ENCODE measurements around the gene CARD14.
A peak's percentile ranks its signal among the peaks of the same experiment; 100 is the strongest.
"Not testable (repeated sequence)": the region's sequence is repeated elsewhere in the genome, so short reads cannot be mapped to it uniquely, and the experiment has no call there.

Gene CARD14

DNA sequence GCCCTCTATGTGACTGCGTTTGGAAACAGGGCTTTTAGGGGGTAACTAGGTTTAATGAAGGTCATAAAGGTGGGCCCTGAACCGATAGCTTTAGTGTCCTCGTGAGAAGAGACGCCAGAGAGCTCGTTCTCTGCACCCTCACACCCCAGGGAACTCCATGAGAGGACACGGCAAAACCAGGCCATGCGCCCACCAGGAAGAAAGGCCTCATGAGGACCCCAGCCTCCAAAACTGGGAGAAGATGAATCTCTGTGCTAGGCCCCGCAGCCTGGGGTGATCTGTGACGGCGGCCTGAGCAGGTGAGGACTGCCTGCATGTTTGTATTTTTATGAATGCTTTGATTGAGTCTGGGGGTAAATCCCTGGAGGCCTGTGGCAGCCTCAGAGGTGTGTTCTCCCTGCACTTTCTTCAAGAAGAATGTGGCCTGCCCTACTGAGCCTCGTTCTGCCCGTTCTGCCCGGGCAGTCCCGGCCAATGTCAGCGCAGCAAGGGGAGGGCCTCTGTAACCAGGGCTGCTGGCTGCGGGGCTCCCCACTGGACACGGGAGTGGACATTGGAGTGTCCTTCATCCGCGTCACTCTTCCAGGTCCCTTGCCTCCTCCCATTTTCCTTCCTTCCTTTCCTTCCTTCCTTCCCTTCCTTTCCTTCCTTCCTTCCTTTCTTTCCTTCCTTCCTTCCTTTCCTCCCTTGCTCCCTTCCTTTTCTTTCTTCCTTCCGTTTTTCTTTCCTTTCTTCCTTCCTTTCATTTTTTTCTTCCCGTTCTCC is 84.0 kb downstream of the CARD14 start:
- DNase-seq (ENCODE audit: low read depth), result no peak

DNA sequence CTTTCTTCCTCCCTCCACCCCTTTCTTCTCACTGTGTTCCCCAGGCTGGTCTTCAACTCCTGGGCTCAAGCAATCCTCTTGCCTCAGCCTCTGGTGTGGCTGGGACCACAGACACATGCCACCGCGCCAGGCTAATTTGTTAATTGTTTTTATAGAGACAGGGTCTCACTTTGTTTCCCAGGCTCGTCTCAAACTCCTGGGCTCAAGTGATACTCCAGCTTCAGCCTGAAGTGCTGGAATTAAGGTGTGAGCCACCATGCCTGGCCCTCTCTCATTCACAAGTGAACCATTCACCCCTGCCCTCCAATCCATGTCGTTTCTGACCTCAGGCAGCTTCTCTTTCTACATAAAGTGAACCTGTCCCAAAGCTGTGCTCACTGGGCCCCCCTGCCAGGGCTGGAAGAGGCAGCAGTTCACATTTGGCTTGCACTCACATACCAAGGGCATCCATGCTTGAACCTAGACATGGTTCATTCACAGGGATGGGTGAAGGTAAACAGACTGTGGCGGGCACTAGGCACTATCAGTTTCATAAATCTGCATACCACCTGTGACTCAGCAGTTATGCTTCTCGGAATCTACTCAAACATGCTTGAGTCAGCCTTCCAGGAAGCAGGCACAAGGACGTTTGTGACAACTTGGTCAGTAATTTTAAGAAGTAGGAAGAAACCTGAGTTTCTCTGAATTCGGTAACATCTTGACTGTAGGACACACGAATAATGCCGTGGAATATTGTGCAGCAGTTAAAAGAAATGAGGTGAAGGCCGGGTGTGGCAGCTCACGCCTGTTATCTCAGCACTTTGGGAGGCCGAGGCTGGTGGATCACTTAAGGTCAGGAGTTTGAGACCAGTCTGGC is 84.8 kb downstream of the CARD14 start:
- DNase-seq (ENCODE audit: low read depth), result peak; percentile 98

DNA sequence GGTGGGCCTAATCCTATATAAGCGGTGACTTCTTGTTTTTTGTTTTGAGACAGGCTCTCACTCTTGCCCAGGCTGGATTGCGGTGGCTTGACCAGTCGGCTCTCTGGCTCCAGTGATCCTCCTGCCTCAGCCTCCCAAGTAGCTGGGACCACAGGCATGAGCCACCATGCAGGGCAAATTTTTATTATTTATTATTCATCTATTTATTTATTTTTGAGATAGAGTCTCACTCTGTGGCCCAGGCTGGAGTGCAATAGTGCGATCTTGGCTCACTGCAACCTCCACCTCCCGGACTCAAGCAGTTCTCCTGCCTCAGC is 86.2 kb downstream of the CARD14 start:
- DNase-seq (ENCODE audit: low read depth), result no peak

DNA sequence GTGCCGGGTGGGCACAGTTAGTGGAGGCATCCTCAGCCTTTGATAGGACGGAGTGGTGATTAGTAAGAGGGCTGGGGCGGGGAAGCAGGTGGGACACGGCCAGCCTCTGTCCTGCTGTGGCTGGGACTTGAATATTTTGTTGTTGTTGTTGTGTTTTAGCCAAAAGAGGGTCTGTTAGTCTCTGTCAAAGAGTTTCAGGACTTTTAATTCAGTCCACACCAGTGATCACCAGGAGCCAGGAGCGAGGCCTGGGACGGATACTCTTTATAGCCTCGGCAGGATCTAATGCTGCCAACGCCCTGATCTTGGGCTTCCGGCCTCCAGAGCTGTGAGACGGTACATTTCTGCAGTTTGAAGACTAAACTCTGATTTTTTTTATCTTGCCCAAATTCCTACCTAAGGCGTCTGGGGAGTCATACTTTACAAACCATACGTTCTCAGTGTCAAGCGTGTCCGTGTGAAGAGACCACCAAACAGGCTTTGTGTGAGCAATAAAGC is 87.9 kb downstream of the CARD14 start:
- DNase-seq (ENCODE audit: low read depth), result no peak

DNA sequence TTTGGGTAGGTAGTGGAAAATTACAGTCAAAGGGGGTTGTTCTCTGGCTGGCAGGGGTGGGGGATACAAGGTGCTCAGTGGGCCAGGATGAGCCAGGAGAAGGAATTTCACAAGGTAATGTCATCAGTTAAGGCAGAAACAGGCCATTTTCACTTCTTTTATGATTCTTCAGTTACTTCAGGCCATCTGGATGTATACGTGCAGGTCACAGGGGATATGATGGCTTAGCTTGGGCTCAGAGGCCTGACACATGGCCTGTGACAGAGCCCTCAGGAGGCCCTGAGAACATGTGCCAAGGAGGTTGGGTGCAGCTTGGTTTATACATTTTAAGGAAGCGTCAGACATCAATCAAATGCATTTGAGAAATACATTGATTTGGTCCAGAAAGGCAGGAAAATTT is 88.5 kb downstream of the CARD14 start:
- not testable (repeated sequence) for DNase-seq (ENCODE audit: low read depth)
